ENCODE results near the gene MKRN3. TPM values are rescaled to one million over a fixed set of nuclear protein-coding genes. Genes with fewer than 3 reads are reported as not detected.
"Not testable (repeated sequence)": the region's sequence is repeated elsewhere in the genome, so short reads cannot be mapped to it uniquely, and the experiment has no call there.

Gene MKRN3
- total RNA-seq, 1 donor from 2014 or later = 0.20 TPM

DNA sequence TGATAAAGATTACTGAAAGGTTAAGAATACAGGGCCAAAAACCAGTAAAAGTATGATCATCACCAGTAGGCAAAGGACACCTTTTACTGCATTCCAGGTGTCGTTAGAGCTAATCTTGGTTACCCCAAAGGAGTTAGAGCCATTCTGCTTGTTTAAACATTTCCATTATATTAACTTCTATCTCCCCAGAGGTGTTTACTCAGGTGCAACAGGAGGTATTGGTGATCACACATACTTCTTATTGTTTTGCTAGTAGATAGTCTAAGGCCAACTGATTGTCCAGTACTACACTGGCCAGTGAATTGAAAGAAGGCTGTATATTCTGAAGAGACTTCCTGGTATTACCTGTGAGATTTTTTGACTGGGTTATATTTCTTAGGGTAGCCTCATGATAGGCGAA is 22.8 kb downstream of the MKRN3 start:
- no peak for DNase-seq (ENCODE audit: low read depth in 2 of 2)

- no peak for DNase-seq (ENCODE audit: low read depth in 2 of 2)
These were observed 23.5 kb downstream of the MKRN3 start for GRCh38 chr15:23589012-23589411.

DNA sequence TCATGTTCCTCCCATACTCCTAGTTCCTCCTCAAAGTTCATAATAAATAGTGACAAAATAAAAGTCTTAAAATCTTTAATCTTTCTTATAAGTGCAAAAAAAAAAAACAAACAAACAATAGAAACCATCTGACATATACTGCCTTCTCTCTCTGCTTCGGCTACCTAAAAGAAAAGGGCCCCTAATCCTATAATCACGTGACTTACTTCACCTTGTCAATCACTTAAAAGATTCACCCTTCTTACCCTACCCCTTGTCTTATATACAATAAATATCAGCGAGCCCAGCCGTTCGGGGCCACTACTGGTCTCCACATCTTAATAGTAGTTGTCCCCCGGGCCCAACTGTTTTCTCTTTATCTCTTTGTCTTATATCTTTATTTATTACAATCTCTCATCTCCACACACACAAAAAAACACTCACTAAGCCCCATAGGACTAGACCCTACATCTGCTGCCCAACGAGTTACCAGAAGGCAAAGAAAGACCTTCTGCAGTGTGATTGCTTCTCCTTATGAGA is 28.8 kb downstream of the MKRN3 start:
- DNase-seq (ENCODE audit: low read depth in 2 of 2) = no peak

DNA sequence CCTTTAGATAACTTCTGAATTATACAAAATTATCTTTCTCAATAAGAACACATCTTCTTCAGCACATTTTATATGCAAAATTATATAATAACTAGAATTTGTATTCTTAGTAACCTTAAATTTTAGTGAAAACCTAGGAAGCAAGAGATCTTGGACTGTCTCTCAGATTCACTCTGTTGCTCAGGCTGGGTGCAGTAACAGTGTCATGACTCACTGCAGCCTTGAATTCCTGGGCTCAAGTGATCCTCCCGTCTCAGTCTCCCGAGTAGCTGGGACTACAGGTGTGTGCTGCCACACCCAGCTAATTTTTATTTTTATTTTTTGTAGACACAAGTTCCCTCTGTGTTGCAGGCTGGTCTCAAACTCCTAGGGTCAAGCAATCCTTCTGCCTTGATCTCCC is 29.9 kb downstream of the MKRN3 start:
- DNase-seq (ENCODE audit: low read depth in 2 of 2) = no peak

- no peak for DNase-seq (ENCODE audit: low read depth in 2 of 2)
These were observed 31.3 kb downstream of the MKRN3 start for GRCh38 chr15:23596736-23597135.

- DNase-seq (ENCODE audit: low read depth in 2 of 2) = not testable (repeated sequence)
These were observed 31.8 kb downstream of the MKRN3 start for GRCh38 chr15:23597278-23597677.

DNA sequence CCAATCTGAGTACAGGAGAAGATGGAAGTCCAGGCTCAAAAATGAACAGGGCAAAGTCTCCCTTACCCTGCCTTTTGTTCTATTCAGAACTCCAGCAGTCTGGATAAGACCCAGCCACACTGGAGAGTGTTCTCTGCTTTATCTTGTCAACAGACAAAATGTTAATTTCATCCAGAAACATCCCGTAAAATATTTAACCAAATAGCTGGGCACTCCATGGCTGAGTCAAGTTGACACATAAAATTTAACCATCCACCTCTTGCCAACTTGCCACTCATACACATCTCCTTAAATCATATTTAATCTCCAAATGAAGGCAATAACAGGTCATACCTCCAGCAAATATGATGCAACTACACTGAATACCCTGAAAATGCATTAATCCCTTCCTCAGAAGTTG is 33.6 kb downstream of the MKRN3 start:
- DNase-seq (ENCODE audit: low read depth in 2 of 2) = no peak

DNA sequence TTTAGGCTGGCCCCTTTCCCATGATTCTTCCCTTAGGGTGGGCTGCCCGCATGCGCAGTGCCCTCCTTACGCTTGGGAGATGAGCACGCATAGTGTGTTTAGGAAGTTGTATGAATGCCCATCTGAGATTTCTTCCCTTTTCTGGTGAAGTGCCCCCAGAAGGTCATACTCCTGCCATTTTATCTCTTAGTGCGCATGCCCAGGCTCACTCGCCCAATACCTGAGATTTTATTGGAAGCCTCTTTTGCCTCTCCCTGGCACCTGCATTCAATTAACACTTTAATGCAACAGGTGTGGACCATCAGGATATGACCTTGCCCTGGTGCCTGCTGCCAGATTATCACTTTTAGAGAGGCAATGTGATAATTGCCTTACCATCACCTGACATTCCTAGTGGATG is 36.6 kb downstream of the MKRN3 start:
- DNase-seq (ENCODE audit: low read depth in 2 of 2) = no peak

DNA sequence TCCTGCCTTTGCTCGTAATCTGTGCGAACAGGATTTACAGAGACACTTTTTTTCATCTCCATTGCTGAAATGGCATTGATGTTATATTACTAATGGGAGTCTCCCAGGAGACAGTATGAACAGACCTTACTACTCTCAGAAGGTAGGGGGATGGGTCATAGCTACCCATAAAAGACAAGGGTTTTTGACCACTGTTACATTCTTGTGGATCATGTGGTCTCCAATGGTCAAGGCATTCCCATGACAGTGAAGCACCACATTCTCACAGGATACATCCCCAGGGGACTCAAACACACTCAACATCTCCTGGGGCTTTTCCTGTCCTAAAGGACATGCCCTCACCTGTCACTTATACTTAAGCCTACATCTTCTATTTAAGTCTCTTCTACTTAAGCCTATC is 40.8 kb downstream of the MKRN3 start:
- no peak for DNase-seq (ENCODE audit: low read depth in 2 of 2)

DNA sequence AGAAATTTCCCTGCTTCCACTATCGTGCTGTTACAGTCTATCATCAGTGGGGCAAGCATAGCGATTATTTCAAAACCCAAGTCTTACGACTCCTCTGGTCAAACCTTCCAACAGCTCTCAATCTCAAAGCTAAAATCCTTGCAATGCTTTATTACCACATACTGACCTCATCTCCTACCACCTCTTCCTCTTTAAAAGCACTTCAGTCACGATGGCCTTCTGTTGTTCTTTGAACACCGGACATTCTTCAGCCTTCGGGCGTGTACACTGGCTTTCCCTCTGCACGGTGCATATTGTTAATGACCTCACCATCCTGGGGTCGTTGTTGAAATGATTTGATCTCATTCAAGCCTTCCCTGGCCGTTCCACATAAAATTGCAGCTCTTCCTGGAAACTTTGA is 51.1 kb downstream of the MKRN3 start:
- no peak for DNase-seq (ENCODE audit: low read depth in 2 of 2)

Other genes with a start within 250 kb of the MKRN3 start
- not detected in 2 replicates for gene GOLGA6L26, start 231.5 kb upstream of the MKRN3 start, total RNA-seq
- gene GOLGA8S, start 210.9 kb upstream of the MKRN3 start, total RNA-seq = under 0.01 TPM in 1 of 2 replicates, not detected in the other
- gene GOLGA6L2, start 118.4 kb upstream of the MKRN3 start, total RNA-seq = not detected in 2 replicates
- gene MAGEL2, start 82.2 kb downstream of the MKRN3 start, total RNA-seq = under 0.01 TPM in 1 of 2 replicates, not detected in the other
- 25.3 and 26.8 TPM in 2 replicates for gene NDN, start 121.6 kb downstream of the MKRN3 start, total RNA-seq